ENCODE data around the gene FUT2. TPM values are rescaled to one million over a fixed set of nuclear protein-coding genes. Genes with fewer than 3 reads are reported as not detected.

Gene FUT2
- total and polyA plus RNA-seq, 10 of the 15 experiments (the other 5 are each of a cell fraction or from before 2014, with no cell fraction given) = 0.02 to 0.13 (median 0.07) TPM; not detected in 7

- TF ChIP-seq PKNOX1 (IDR thresholded peaks at IDR 0.05) = peak; percentile 31; the same call in 1 of the 2 replicates
- TF ChIP-seq TARDBP (IDR thresholded peaks at IDR 0.05; ENCODE audit: borderline replicate concordance) = no peak
- TF ChIP-seq CBX5 (IDR thresholded peaks at IDR 0.05; ENCODE audit: low read depth) = no peak
- TF ChIP-seq EZH2 (IDR thresholded peaks at IDR 0.05; ENCODE audit: borderline replicate concordance, control insufficient read depth, low read depth, low read length) = no peak
- TF ChIP-seq YBX1 (IDR thresholded peaks at IDR 0.05) = no peak
- TF ChIP-seq ZNF207 (IDR thresholded peaks at IDR 0.05; ENCODE audit: borderline replicate concordance) = no peak; the same call in 1 of the 2 replicates
- TF ChIP-seq ATF3 (IDR thresholded peaks at IDR 0.05; ENCODE audit: borderline replicate concordance, extremely low read depth, low read depth, low read length) = no peak
- no peak for TF ChIP-seq USF1 (IDR thresholded peaks at IDR 0.05; ENCODE audit: borderline replicate concordance, extremely low read length, insufficient read depth, low read depth, low read length)
- TF ChIP-seq ZBED1 (IDR thresholded peaks at IDR 0.05; ENCODE audit: borderline replicate concordance) = no peak
- no peak for TF ChIP-seq ZBTB4 (CRISPR knock-in tag; IDR thresholded peaks at IDR 0.05)
- TF ChIP-seq SMAD1 (IDR thresholded peaks at IDR 0.05; ENCODE audit: low read depth, partially characterized antibody) = no peak
- TF ChIP-seq E4F1 (IDR thresholded peaks at IDR 0.05; ENCODE audit: borderline replicate concordance, partially characterized antibody) = no peak
- no peak for TF ChIP-seq RELA (IDR thresholded peaks at IDR 0.05; ENCODE audit: borderline replicate concordance, partially characterized antibody)
- TF ChIP-seq MXI1 (IDR thresholded peaks at IDR 0.05; ENCODE audit: low read depth, low read length) = no peak
- no peak for TF ChIP-seq USF2 (IDR thresholded peaks at IDR 0.05; ENCODE audit: borderline replicate concordance, low read depth, low read length)
- TF ChIP-seq RAD21 (IDR thresholded peaks at IDR 0.05; ENCODE audit: insufficient read depth, low read depth, low read length) = no peak
- TF ChIP-seq ZNF217 (IDR thresholded peaks at IDR 0.05) = no peak
These were observed 34.7 kb upstream of the FUT2 start (continued) for GRCh38 chr19:48660852-48661710.

Data from GM12878 (cell line).